ENCODE results near the gene SERPINB4.

DNA sequence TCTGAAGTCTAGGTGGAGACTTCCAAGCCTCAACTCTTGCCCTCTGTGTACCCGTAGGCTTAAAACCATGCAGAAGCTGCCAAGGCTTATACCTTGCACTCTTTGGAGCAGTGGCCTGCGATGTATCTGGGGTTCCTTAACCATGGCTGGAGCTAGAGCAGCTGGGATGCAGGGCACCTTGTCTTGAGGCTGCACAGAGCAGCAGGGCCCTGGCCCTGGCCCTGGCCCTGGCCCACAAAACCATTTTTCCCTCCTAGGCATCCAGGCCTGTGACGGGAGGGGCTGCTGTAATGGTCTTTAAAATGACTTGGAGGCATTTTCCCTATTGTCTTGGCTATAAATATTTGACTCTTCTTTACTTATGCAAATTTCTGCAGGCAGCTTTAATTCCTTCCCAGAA is 19.2 kb downstream of the SERPINB4 start:
- TF ChIP-seq, protein P1, sequence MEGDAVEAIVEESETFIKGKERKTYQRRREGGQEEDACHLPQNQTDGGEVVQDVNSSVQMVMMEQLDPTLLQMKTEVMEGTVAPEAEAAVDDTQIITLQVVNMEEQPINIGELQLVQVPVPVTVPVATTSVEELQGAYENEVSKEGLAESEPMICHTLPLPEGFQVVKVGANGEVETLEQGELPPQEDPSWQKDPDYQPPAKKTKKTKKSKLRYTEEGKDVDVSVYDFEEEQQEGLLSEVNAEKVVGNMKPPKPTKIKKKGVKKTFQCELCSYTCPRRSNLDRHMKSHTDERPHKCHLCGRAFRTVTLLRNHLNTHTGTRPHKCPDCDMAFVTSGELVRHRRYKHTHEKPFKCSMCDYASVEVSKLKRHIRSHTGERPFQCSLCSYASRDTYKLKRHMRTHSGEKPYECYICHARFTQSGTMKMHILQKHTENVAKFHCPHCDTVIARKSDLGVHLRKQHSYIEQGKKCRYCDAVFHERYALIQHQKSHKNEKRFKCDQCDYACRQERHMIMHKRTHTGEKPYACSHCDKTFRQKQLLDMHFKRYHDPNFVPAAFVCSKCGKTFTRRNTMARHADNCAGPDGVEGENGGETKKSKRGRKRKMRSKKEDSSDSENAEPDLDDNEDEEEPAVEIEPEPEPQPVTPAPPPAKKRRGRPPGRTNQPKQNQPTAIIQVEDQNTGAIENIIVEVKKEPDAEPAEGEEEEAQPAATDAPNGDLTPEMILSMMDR (IDR thresholded peaks at IDR 0.05 in 4 of 5, conservative IDR thresholded peaks at IDR 0.05 in 1 of 5), result no peak
- no peak for TF ChIP-seq POLR2A (IDR thresholded peaks at IDR 0.05)

All from gastrocnemius medialis (tissue), 4 donors.